ENCODE results near the gene NAALADL2.

- TF ChIP-seq MAFK (IDR thresholded peaks at IDR 0.05; ENCODE audit: low read depth, low read length) (no peak), RNF2 (IDR thresholded peaks at IDR 0.05; ENCODE audit: borderline replicate concordance, low read depth, low read length, missing control alignments, poor library complexity, severe bottlenecking) (no peak), EZH2 (IDR thresholded peaks at IDR 0.05; ENCODE audit: low read depth, low read length, severe bottlenecking) (no peak), CHD2 (IDR thresholded peaks at IDR 0.05; ENCODE audit: low read length) (no peak), SRF (IDR thresholded peaks at IDR 0.05; ENCODE audit: low read depth, low read length) (no peak), SIN3A (conservative IDR thresholded peaks at IDR 0.05 in 1 of 2, IDR thresholded peaks at IDR 0.05 in 1 of 2; ENCODE audit: low read depth in 1 of 2, low read length in 2 of 2) (no peak), FOSL1 (IDR thresholded peaks at IDR 0.05; ENCODE audit: insufficient read depth, low read depth, low read length) (no peak)
- TF ChIP-seq, protein P1, sequence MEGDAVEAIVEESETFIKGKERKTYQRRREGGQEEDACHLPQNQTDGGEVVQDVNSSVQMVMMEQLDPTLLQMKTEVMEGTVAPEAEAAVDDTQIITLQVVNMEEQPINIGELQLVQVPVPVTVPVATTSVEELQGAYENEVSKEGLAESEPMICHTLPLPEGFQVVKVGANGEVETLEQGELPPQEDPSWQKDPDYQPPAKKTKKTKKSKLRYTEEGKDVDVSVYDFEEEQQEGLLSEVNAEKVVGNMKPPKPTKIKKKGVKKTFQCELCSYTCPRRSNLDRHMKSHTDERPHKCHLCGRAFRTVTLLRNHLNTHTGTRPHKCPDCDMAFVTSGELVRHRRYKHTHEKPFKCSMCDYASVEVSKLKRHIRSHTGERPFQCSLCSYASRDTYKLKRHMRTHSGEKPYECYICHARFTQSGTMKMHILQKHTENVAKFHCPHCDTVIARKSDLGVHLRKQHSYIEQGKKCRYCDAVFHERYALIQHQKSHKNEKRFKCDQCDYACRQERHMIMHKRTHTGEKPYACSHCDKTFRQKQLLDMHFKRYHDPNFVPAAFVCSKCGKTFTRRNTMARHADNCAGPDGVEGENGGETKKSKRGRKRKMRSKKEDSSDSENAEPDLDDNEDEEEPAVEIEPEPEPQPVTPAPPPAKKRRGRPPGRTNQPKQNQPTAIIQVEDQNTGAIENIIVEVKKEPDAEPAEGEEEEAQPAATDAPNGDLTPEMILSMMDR (IDR thresholded peaks at IDR 0.05; ENCODE audit: control extremely low read depth in 1 of 3, insufficient read depth in 1 of 3, low read depth in 1 of 3, low read length in 3 of 3), result no peak
Measured at GRCh38 chr3:175356899-175357324, 497.8 kb downstream of the NAALADL2 start.
